IMR-90 (cell line): ENCODE data around the gene MARK2. TPM values are rescaled to one million over a fixed set of nuclear protein-coding genes. Genes with fewer than 3 reads are reported as not detected.

Experiments used
- ATAC-seq: fragments of 200-7000 bp; cut with Tn5 transposase; 2 replicates; pipeline ENCODE4 v1.9.1; 2020; ENCODE audit warnings: low read depth, mild to moderate bottlenecking, moderate library complexity
- BruUV-seq: library from RNA; stranded (reverse); fragments of 400-500 nt; replicated peaks from 2 replicates; lab custom pipeline; 2021; lab: Mats Ljungman, UMichigan
- CTCF ChIA-PET: fragments of 300-600 bp; formaldehyde crosslinking; extraction: SDS; loops from one replicate; lab custom pipeline; 2021; ENCODE audit warnings: antibody characterized with exemption; lab: Yijun Ruan, JAX
- POLR2A ChIA-PET: fragments of 300-600 bp; sonication (Branson Sonifier 250); formaldehyde crosslinking; loops from one replicate; lab custom pipeline; 2022; ENCODE audit warnings: antibody characterized with exemption; ENCODE audit not compliant: unreplicated experiment; lab: Charles Lee
- DNase-seq: peaks from one replicate; pipeline ENCODE4 v3.0.0; 2013
- H2AFZ ChIP-seq: replicated peaks from 2 replicates; pipeline ENCODE3; 2013; ENCODE audit warnings: low read length, mild to moderate bottlenecking; ENCODE audit not compliant: poor library complexity
- H2AK5ac ChIP-seq: 2 replicates; pipeline ENCODE4 v1.6.1; 2013; ENCODE audit warnings: low read depth, low read length, inconsistent platforms
- H2AK9ac ChIP-seq: replicated peaks from 2 replicates; pipeline ENCODE3; 2013; ENCODE audit warnings: mild to moderate bottlenecking, low read depth, low read length, moderate library complexity; ENCODE audit not compliant: poor library complexity
- H2BK120ac ChIP-seq: 2 replicates; pipeline ENCODE4 v1.6.1; 2013; ENCODE audit warnings: low read depth, low read length, inconsistent platforms
- H2BK15ac ChIP-seq: 3 replicates; pipeline ENCODE4 v1.6.1; 2013; ENCODE audit warnings: low read depth, low read length, inconsistent platforms
- H2BK20ac ChIP-seq: 2 replicates; pipeline ENCODE4 v1.6.1; 2013; ENCODE audit warnings: low read depth, mild to moderate bottlenecking, inconsistent platforms, low read length, moderate library complexity
- H2BK5ac ChIP-seq: 2 replicates; pipeline ENCODE4 v1.6.1; 2013; ENCODE audit warnings: mild to moderate bottlenecking, low read depth, low read length, inconsistent platforms; ENCODE audit not compliant: poor library complexity, severe bottlenecking
- H3K14ac ChIP-seq: replicated peaks from 2 replicates; pipeline ENCODE4 v1.6.1; 2013; ENCODE audit warnings: low read depth, low read length, inconsistent platforms
- H3K18ac ChIP-seq: 2 replicates; pipeline ENCODE4 v1.6.1; 2013; ENCODE audit warnings: low read depth, low read length, control low read depth
- H3K23ac ChIP-seq: 2 replicates; pipeline ENCODE4 v1.6.1; 2013; ENCODE audit warnings: low read depth, low read length, inconsistent platforms
- H3K27ac ChIP-seq: 2 replicates; pipeline ENCODE4 v1.5.1; 2013; ENCODE audit warnings: mild to moderate bottlenecking, control low read depth, low read length; ENCODE audit not compliant: insufficient read depth
- H3K27me3 ChIP-seq: 2 replicates; pipeline ENCODE4 v1.6.1; 2013; ENCODE audit warnings: low read length; ENCODE audit not compliant: control insufficient read depth, insufficient read depth
- H3K36me3 ChIP-seq: 2 replicates; pipeline ENCODE4 v1.6.1; 2013; ENCODE audit warnings: low read length, mixed read lengths; ENCODE audit not compliant: control insufficient read depth, insufficient read depth
- H3K4ac ChIP-seq: 2 replicates; pipeline ENCODE4 v1.6.1; 2013; ENCODE audit warnings: low read depth, low read length, inconsistent platforms
- H3K4me1 ChIP-seq: 2 replicates; pipeline ENCODE4 v1.6.1; 2013; ENCODE audit warnings: low read length, mixed read lengths; ENCODE audit not compliant: control insufficient read depth, insufficient read depth
- H3K4me2 ChIP-seq: 2 replicates; pipeline ENCODE4 v1.6.1; 2013; ENCODE audit warnings: low read depth, mild to moderate bottlenecking, control low read depth, low read length, moderate library complexity
- H3K4me3 ChIP-seq: 2 replicates; pipeline ENCODE4 v1.5.1; 2013; ENCODE audit warnings: low read depth, mild to moderate bottlenecking, control low read depth, low read length, moderate library complexity; ENCODE audit not compliant: insufficient read depth
- H3K56ac ChIP-seq: 2 replicates; pipeline ENCODE4 v1.6.1; 2013; ENCODE audit warnings: low read length, inconsistent platforms; ENCODE audit not compliant: insufficient read depth; ENCODE audit errors: extremely low read depth
- H3K79me1 ChIP-seq, 2 experiments: 2 replicates each; pipeline ENCODE4 v1.6.1; 2013; ENCODE audit warnings: low read length in 2 of 2, inconsistent platforms in 1 of 2, low read depth in 1 of 2
- H3K9ac ChIP-seq: 2 replicates; pipeline ENCODE4 v1.6.1; 2013; ENCODE audit warnings: low read depth, low read length, control low read depth
- H3K9me1 ChIP-seq: 2 replicates; pipeline ENCODE4 v1.6.1; 2013; ENCODE audit warnings: low read length, inconsistent platforms; ENCODE audit not compliant: insufficient read depth
- H3K9me3 ChIP-seq: 2 replicates; pipeline ENCODE4 v1.6.1; 2013; ENCODE audit warnings: low read length; ENCODE audit not compliant: control insufficient read depth, insufficient read depth
- H4K20me1 ChIP-seq: 2 replicates; pipeline ENCODE4 v1.6.1; 2013; ENCODE audit warnings: low read length, inconsistent platforms; ENCODE audit not compliant: insufficient read depth
- H4K5ac ChIP-seq: 2 replicates; pipeline ENCODE4 v1.6.1; 2013; ENCODE audit warnings: mild to moderate bottlenecking, low read depth, low read length, control low read depth
- H4K8ac ChIP-seq, 2 experiments: 2 replicates each; pipeline ENCODE4 v1.6.1; 2013; ENCODE audit warnings: low read depth in 2 of 2, low read length in 2 of 2, control low read depth in 1 of 2, inconsistent platforms in 1 of 2
- H4K91ac ChIP-seq: 2 replicates; pipeline ENCODE4 v1.6.1; 2013; ENCODE audit warnings: low read depth, low read length, inconsistent platforms; ENCODE audit not compliant: insufficient read depth
- BHLHE40 ChIP-seq: fragments of 150-350 bp; IDR thresholded peaks from 2 replicates; pipeline ENCODE4 v1.6.1; 2016; ENCODE audit warnings: mild to moderate bottlenecking, low read depth, low read length
- CEBPB ChIP-seq: IDR thresholded peaks from 2 replicates; pipeline ENCODE4 v1.6.1; 2012; ENCODE audit warnings: low read depth, low read length, improper control_type of control experiment
- CHD1 ChIP-seq: IDR thresholded peaks from 2 replicates; pipeline ENCODE4 v1.6.1; 2012; ENCODE audit warnings: low read depth, low read length, improper control_type of control experiment
- ELK1 ChIP-seq: fragments of 150-350 bp; IDR thresholded peaks from 2 replicates; pipeline ENCODE4 v1.6.1; 2016; ENCODE audit warnings: low read depth, mild to moderate bottlenecking, low read length, moderate library complexity, borderline replicate concordance
- FOS ChIP-seq: fragments of 150-350 bp; IDR thresholded peaks from 2 replicates; pipeline ENCODE4 v1.6.1; 2016; ENCODE audit warnings: low read depth, low read length
- MAFK ChIP-seq: IDR thresholded peaks from 2 replicates; pipeline ENCODE4 v1.6.1; 2012; ENCODE audit warnings: low read depth, low read length, improper control_type of control experiment
- MAZ ChIP-seq: IDR thresholded peaks from 2 replicates; pipeline ENCODE4 v1.6.1; 2012; ENCODE audit warnings: low read depth, mild to moderate bottlenecking, low read length, improper control_type of control experiment, moderate library complexity, borderline replicate concordance
- MXI1 ChIP-seq: IDR thresholded peaks from 2 replicates; pipeline ENCODE4 v1.6.1; 2012; ENCODE audit warnings: low read depth, mild to moderate bottlenecking, low read length, moderate library complexity, borderline replicate concordance
- NFE2L2 ChIP-seq: fragments of 150-350 bp; IDR thresholded peaks from 2 replicates; pipeline ENCODE4 v1.6.1; 2016; ENCODE audit warnings: low read depth, mild to moderate bottlenecking, low read length
- POLR2A ChIP-seq: IDR thresholded peaks from 2 replicates; pipeline ENCODE4 v1.6.1; 2012; ENCODE audit warnings: mild to moderate bottlenecking, low read depth, low read length
- RAD21 ChIP-seq: IDR thresholded peaks from 2 replicates; pipeline ENCODE4 v1.6.1; 2012; ENCODE audit warnings: low read length, improper control_type of control experiment
- RCOR1 ChIP-seq: IDR thresholded peaks from 2 replicates; pipeline ENCODE4 v1.6.1; 2012; ENCODE audit warnings: mild to moderate bottlenecking, low read length, improper control_type of control experiment; ENCODE audit not compliant: insufficient replicate concordance
- SMC3 ChIP-seq: fragments of 150-350 bp; IDR thresholded peaks from 2 replicates; pipeline ENCODE4 v1.6.1; 2016; ENCODE audit warnings: low read depth, mild to moderate bottlenecking, antibody characterized with exemption, low read length, moderate library complexity
- USF2 ChIP-seq: fragments of 150-350 bp; IDR thresholded peaks from 2 replicates; pipeline ENCODE4 v1.6.1; 2017; ENCODE audit warnings: mild to moderate bottlenecking, antibody characterized with exemption, low read length, low read depth
- WGBS, 2 experiments: methylation state at CpG; one replicate each; pipeline versions ENCODE4 v1.1.5 to v1.1.7; 2013; ENCODE audit warnings: missing lambda C conversion rate in 2 of 2; ENCODE audit not compliant: insufficient read length in 1 of 2; ENCODE audit errors: extremely low coverage in 2 of 2; 5-methylcytosine and 5-hydroxymethylcytosine counted together
- dilution Hi-C: fragments of 300-500 bp; cut with HindIII; formaldehyde crosslinking; loops from one replicate; pipeline ENCODE4 v1.14.3; 2018; ENCODE audit warnings: low sequenced_read_pairs; ENCODE audit not compliant: unreplicated experiment
- in situ Hi-C: fragments of 300-500 bp; cut with MboI; formaldehyde crosslinking; loops from 3 replicates; pipeline ENCODE4 v1.14.3; 2019; ENCODE audit warnings: low sequenced_read_pairs, inconsistent platforms, mixed read lengths
- intact Hi-C: fragments of 100-400 bp; cut with micrococcal nuclease; formaldehyde crosslinking; loops from 2 replicates; pipeline ENCODE4 v1.10.0; 2022
- polyA plus RNA-seq, 3 experiments: library from polyadenylated mRNA; depleted of rRNA; stranded (reverse); fragments of >200 nt; gene quantifications; 2 replicates each; pipeline ENCODE4 v1.2.3, GENCODE V29; 2012; ENCODE audit warnings: low replicate concordance in 1 of 3
- total RNA-seq: library from RNA; depleted of rRNA; stranded (reverse); fragments of >200 nt; gene quantifications from 2 replicates; pipeline ENCODE4 v1.2.3, GENCODE V29; 2012
- TF ChIP-seq, protein P1 (sequence below): conservative IDR thresholded peaks from 2 replicates; pipeline ENCODE4 v1.5.1; 2012; ENCODE audit warnings: mild to moderate bottlenecking, low read depth, low read length, improper control_type of control experiment

Gene MARK2
- total and polyA plus RNA-seq, 2 of the 4 experiments (the other 2 are of a cell fraction) = 6.6 to 17.3 TPM

GRCh38 chr11:63847363-63847762 is 8.5 kb downstream of the MARK2 start:
- Histone ChIP-seq H4K91ac (no peak overlapping the region), H3K27ac (no peak overlapping the region), H3K18ac (no peak overlapping the region), H2BK5ac (no peak overlapping the region), H4K8ac (no peak overlapping the region), H3K9me3 (no peaks in the 10 kb centered on the region), H2BK120ac (no peak overlapping the region), H3K9ac (no peak overlapping the region), H3K56ac (no peak overlapping the region), H2BK15ac (no peak overlapping the region), H4K5ac (no peak overlapping the region), H2BK20ac (no peak overlapping the region), H4K20me1 (peaks cover 76% of the 10 kb centered on the region), H3K4me3 (no peak overlapping the region), H3K14ac (no peak overlapping the region), H3K36me3 (peaks cover 9% of the 10 kb centered on the region), H2AFZ (no peak overlapping the region), H3K4me1 (peaks cover 9% of the 10 kb centered on the region), H2AK5ac (no peak overlapping the region), H2AK9ac (no peak overlapping the region), H3K9me1 (peaks cover 33% of the 10 kb centered on the region), H3K4me2 (no peak overlapping the region), H3K27me3 (no peaks in the 10 kb centered on the region), H3K4ac (no peak overlapping the region), H3K79me1 (peaks cover 34 to 82% of the 10 kb centered on the region in 2 experiments), H3K23ac (no peak overlapping the region)
- intact Hi-C loops (no loop called here), dilution Hi-C loops (no loop called here), in situ Hi-C loops (no loop called here)
- no peak for DNase-seq
- WGBS, 2 experiments = 100% methylated on average over 2 of the region's 3 CpGs; no CpG with 5 or more reads in 1 of the 2 experiments
- BruUV-seq = no TSS peak
- POLR2A ChIA-PET = interaction anchor here (0.8 kb wide), 1 partner anchor 15 kb away, joined by 3 read pairs; no protein-coding TSS in a partner anchor
- TF ChIP-seq BHLHE40 (no peak), POLR2A (no peak), USF2 (no peak), RCOR1 (no peak), FOS (no peak), NFE2L2 (no peak), CHD1 (no peak), CEBPB (no peak), SMC3 (no peak), MAFK (no peak), ELK1 (no peak), MAZ (no peak), MXI1 (no peak), RAD21 (no peak)
- TF ChIP-seq, protein P1, sequence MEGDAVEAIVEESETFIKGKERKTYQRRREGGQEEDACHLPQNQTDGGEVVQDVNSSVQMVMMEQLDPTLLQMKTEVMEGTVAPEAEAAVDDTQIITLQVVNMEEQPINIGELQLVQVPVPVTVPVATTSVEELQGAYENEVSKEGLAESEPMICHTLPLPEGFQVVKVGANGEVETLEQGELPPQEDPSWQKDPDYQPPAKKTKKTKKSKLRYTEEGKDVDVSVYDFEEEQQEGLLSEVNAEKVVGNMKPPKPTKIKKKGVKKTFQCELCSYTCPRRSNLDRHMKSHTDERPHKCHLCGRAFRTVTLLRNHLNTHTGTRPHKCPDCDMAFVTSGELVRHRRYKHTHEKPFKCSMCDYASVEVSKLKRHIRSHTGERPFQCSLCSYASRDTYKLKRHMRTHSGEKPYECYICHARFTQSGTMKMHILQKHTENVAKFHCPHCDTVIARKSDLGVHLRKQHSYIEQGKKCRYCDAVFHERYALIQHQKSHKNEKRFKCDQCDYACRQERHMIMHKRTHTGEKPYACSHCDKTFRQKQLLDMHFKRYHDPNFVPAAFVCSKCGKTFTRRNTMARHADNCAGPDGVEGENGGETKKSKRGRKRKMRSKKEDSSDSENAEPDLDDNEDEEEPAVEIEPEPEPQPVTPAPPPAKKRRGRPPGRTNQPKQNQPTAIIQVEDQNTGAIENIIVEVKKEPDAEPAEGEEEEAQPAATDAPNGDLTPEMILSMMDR = no peak
- ATAC-seq = no peak
- CTCF ChIA-PET = no interaction called here
